H9 (cell line): Measurements from ENCODE around the gene AGR3. TPM values are rescaled to one million over a fixed set of nuclear protein-coding genes. Genes with fewer than 3 reads are reported as not detected.

ENCODE experiments used
- DNase-seq: peaks from one replicate; pipeline ENCODE4 v3.0.0-alpha.2; 2017
- H2AFZ ChIP-seq: one replicate; pipeline ENCODE4 v1.6.1; 2013; ENCODE audit warnings: mild to moderate bottlenecking, low read length, control low read depth, moderate library complexity
- H2AK5ac ChIP-seq: 2 replicates; pipeline ENCODE4 v1.6.1; 2013; ENCODE audit warnings: low read length, control low read depth, mixed read lengths; ENCODE audit not compliant: insufficient read length
- H2BK120ac ChIP-seq: one replicate; pipeline ENCODE4 v1.6.1; 2013; ENCODE audit warnings: low read depth, mild to moderate bottlenecking, low read length, control low read depth, inconsistent platforms; ENCODE audit not compliant: poor library complexity, severe bottlenecking
- H2BK12ac ChIP-seq: 2 replicates; pipeline ENCODE4 v1.6.1; 2013; ENCODE audit warnings: low read length, control low read depth, mixed read lengths, low read depth; ENCODE audit not compliant: insufficient read length
- H2BK15ac ChIP-seq: 2 replicates; pipeline ENCODE4 v1.6.1; 2013; ENCODE audit warnings: low read depth, low read length, control low read depth
- H2BK20ac ChIP-seq: one replicate; pipeline ENCODE4 v1.6.1; 2013; ENCODE audit warnings: low read depth, mild to moderate bottlenecking, low read length, control low read depth, inconsistent platforms; ENCODE audit not compliant: poor library complexity, severe bottlenecking
- H2BK5ac ChIP-seq: 2 replicates; pipeline ENCODE4 v1.6.1; 2013; ENCODE audit warnings: low read length, control low read depth, mixed read lengths; ENCODE audit not compliant: insufficient read length
- H3K14ac ChIP-seq: 2 replicates; pipeline ENCODE4 v1.6.1; 2013; ENCODE audit warnings: low read length, control low read depth; ENCODE audit not compliant: insufficient read depth
- H3K18ac ChIP-seq: 2 replicates; pipeline ENCODE4 v1.6.1; 2013; ENCODE audit warnings: low read depth, mild to moderate bottlenecking, mixed read lengths, low read length, control low read depth; ENCODE audit not compliant: insufficient read length
- H3K23ac ChIP-seq: 2 replicates; pipeline ENCODE4 v1.6.1; 2013; ENCODE audit warnings: low read length, control low read depth, mixed read lengths, low read depth; ENCODE audit not compliant: insufficient read length
- H3K23me2 ChIP-seq: 2 replicates; pipeline ENCODE4 v1.6.1; 2013; ENCODE audit warnings: low read depth, mild to moderate bottlenecking, mixed read lengths, low read length, control low read depth; ENCODE audit not compliant: insufficient read length, poor library complexity, severe bottlenecking
- H3K27ac ChIP-seq: 2 replicates; pipeline ENCODE4 v1.5.1; 2013; ENCODE audit warnings: low read length, control low read depth, mixed read lengths, low read depth; ENCODE audit not compliant: insufficient read length
- H3K27me3 ChIP-seq: 2 replicates; pipeline ENCODE4 v1.6.1; 2013; ENCODE audit warnings: low read length, control low read depth, inconsistent platforms; ENCODE audit not compliant: insufficient read depth
- H3K4ac ChIP-seq: 2 replicates; pipeline ENCODE4 v1.6.1; 2013; ENCODE audit warnings: low read depth, mild to moderate bottlenecking, control low read depth, inconsistent platforms, low read length, moderate library complexity
- H3K4me1 ChIP-seq: 2 replicates; pipeline ENCODE4 v1.6.1; 2013; ENCODE audit warnings: low read length, control low read depth, inconsistent platforms; ENCODE audit not compliant: insufficient read depth
- H3K4me2 ChIP-seq: 2 replicates; pipeline ENCODE4 v1.6.1; 2013; ENCODE audit warnings: low read length, control low read depth, mixed read lengths; ENCODE audit not compliant: insufficient read length, insufficient read depth
- H3K56ac ChIP-seq: 2 replicates; pipeline ENCODE4 v1.6.1; 2013; ENCODE audit warnings: low read depth, mild to moderate bottlenecking, mixed read lengths, low read length, control low read depth; ENCODE audit not compliant: insufficient read length
- H3K79me1 ChIP-seq: 2 replicates; pipeline ENCODE4 v1.6.1; 2013; ENCODE audit warnings: low read depth, mild to moderate bottlenecking, moderate library complexity, low read length, control low read depth, inconsistent platforms; ENCODE audit not compliant: insufficient read depth, poor library complexity, severe bottlenecking
- H3K79me2 ChIP-seq: 2 replicates; pipeline ENCODE4 v1.6.1; 2013; ENCODE audit warnings: low read length, control low read depth, inconsistent platforms; ENCODE audit not compliant: insufficient read depth
- H3K9ac ChIP-seq: 2 replicates; pipeline ENCODE4 v1.6.1; 2013; ENCODE audit warnings: low read length, control low read depth, mixed read lengths; ENCODE audit not compliant: insufficient read length; ENCODE audit errors: extremely low read depth
- H3K9me3 ChIP-seq: one replicate; pipeline ENCODE4 v1.6.1; 2013; ENCODE audit warnings: low read depth, low read length, inconsistent platforms; ENCODE audit not compliant: control insufficient read depth
- H3T11ph ChIP-seq: one replicate; pipeline ENCODE4 v1.6.1; 2013; ENCODE audit warnings: mild to moderate bottlenecking, low read length, control low read depth, inconsistent platforms
- H4K20me1 ChIP-seq: one replicate; pipeline ENCODE4 v1.6.1; 2013; ENCODE audit not compliant: control insufficient read depth, insufficient read length, insufficient read depth
- H4K5ac ChIP-seq: 2 replicates; pipeline ENCODE4 v1.6.1; 2013; ENCODE audit warnings: low read depth, mild to moderate bottlenecking, mixed read lengths, low read length, control low read depth; ENCODE audit not compliant: insufficient read length
- H4K8ac ChIP-seq: replicated peaks from 2 replicates; pipeline ENCODE4 v1.6.1; 2013; ENCODE audit warnings: low read length, control low read depth, mixed read lengths, low read depth; ENCODE audit not compliant: insufficient read length
- H4K91ac ChIP-seq: 2 replicates; pipeline ENCODE4 v1.6.1; 2013; ENCODE audit warnings: low read depth, mild to moderate bottlenecking, moderate library complexity, mixed read lengths, low read length, control low read depth; ENCODE audit not compliant: insufficient read length
- H3K27ac Mint-ChIP-seq, 3 experiments: 2 replicates in 2 of 3; 3 replicates in 1 of 3; pipeline ENCODE4 v1.8.0; 2020 to 2021; ENCODE audit warnings: mixed read lengths in 3 of 3, mild to moderate bottlenecking in 1 of 3, moderate library complexity in 1 of 3
- H3K27me3 Mint-ChIP-seq: 2 replicates; pipeline ENCODE4 v1.8.0; 2021; ENCODE audit warnings: low read depth, mild to moderate bottlenecking, moderate library complexity, mixed read lengths
- H3K36me3 Mint-ChIP-seq, 3 experiments: 2 replicates in 2 of 3; 3 replicates in 1 of 3; pipeline ENCODE4 v1.8.0; 2020 to 2021; ENCODE audit warnings: low read depth in 3 of 3, mixed read lengths in 3 of 3; ENCODE audit not compliant: insufficient read depth in 1 of 3
- H3K4me1 Mint-ChIP-seq, 2 experiments: 2 replicates each; pipeline ENCODE4 v1.8.0; 2020; ENCODE audit warnings: mixed read lengths in 2 of 2
- H3K4me3 Mint-ChIP-seq, 2 experiments: 2 replicates in 1 of 2; 3 replicates in 1 of 2; pipeline ENCODE4 v1.8.0; 2020 to 2021; ENCODE audit warnings: mild to moderate bottlenecking in 2 of 2, mixed read lengths in 2 of 2, moderate library complexity in 1 of 2
- H3K9me3 Mint-ChIP-seq, 2 experiments: 2 replicates in 1 of 2; 3 replicates in 1 of 2; pipeline ENCODE4 v1.8.0; 2020; ENCODE audit warnings: mild to moderate bottlenecking in 2 of 2, mixed read lengths in 2 of 2, moderate library complexity in 1 of 2
- WGBS: extraction: QIAGEN DNeasy Blood & Tissue Kit; methylation state at CpG from one replicate; pipeline ENCODE4 v1.1.7; 2013; ENCODE audit warnings: missing lambda C conversion rate, low lambda C conversion rate, mixed read lengths; ENCODE audit not compliant: insufficient read length; ENCODE audit errors: extremely low coverage; 5-methylcytosine and 5-hydroxymethylcytosine counted together
- long read RNA-seq: library from polyadenylated mRNA; unstranded; transcript quantifications from one replicate; pipeline ENCODE4 v2.0.0, GENCODE V29; 2020
- total RNA-seq: library from RNA; stranded (reverse); gene quantifications from 2 replicates; pipeline ENCODE4 v1.2.1, GENCODE V29; 2021
- TF ChIP-seq, protein P1 (sequence below): fragments of 200-600 bp; sonication (generic); conservative IDR thresholded peaks from 3 replicates; pipeline ENCODE4 v1.8.0; 2021; ENCODE audit warnings: antibody characterized with exemption, mild to moderate bottlenecking

AGR3 gene
- not detected in 2 replicates for total RNA-seq
- long read RNA-seq = 0 reads

DNA sequence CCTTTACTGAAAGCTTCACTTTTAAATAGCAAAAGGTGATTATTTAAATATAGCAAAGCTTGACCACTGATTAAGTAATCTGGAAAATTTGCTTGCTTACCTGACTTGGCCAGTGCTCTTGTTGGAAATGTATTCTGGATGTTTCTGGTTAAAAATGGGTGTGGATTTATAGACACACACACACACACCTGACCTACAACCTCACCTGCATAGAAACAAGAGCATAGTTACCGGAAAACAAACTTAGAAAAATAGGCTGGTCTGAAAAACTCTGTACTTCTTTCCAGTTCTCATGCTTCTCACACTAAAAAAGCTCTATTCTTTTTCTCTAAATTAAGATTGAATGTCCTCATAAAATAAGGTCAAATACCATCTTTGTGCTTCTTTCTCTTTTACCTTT, at the start of gene AGR3:
AGR3 (minus strand) TSS at position 140 of the 400 bp plus-strand sequence. CDS start 3,365 bp downstream, outside the sequence.
- H3K9ac ChIP-seq = no peak within 1 kb of the TSS
- no peaks in the 10 kb centered on the region for H3K27me3 ChIP-seq
- H3K23me2 ChIP-seq = no peaks in the 10 kb centered on the region
- no peak within 1 kb of the TSS for H3T11ph ChIP-seq
- no peak within 1 kb of the TSS for H4K91ac ChIP-seq
- no peak within 1 kb of the TSS for H2BK12ac ChIP-seq
- no CpG with 5 or more reads among the region's 1 CpG for WGBS
- H3K27ac ChIP-seq = no peak within 1 kb of the TSS
- H3K4me2 ChIP-seq = no peak within 1 kb of the TSS
- no peak within 1 kb of the TSS for H3K56ac ChIP-seq
- no peak within 1 kb of the TSS for H2AK5ac ChIP-seq
- no peak within 1 kb of the TSS for H4K5ac ChIP-seq
- H3K18ac ChIP-seq = no peak within 1 kb of the TSS
- no peaks in the 10 kb centered on the region for H3K4me1 ChIP-seq
- H2BK15ac ChIP-seq = no peak within 1 kb of the TSS
- TF ChIP-seq, protein P1, sequence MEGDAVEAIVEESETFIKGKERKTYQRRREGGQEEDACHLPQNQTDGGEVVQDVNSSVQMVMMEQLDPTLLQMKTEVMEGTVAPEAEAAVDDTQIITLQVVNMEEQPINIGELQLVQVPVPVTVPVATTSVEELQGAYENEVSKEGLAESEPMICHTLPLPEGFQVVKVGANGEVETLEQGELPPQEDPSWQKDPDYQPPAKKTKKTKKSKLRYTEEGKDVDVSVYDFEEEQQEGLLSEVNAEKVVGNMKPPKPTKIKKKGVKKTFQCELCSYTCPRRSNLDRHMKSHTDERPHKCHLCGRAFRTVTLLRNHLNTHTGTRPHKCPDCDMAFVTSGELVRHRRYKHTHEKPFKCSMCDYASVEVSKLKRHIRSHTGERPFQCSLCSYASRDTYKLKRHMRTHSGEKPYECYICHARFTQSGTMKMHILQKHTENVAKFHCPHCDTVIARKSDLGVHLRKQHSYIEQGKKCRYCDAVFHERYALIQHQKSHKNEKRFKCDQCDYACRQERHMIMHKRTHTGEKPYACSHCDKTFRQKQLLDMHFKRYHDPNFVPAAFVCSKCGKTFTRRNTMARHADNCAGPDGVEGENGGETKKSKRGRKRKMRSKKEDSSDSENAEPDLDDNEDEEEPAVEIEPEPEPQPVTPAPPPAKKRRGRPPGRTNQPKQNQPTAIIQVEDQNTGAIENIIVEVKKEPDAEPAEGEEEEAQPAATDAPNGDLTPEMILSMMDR = no peak
- no peaks in the 10 kb centered on the region for H3K79me1 ChIP-seq
- H2BK5ac ChIP-seq = no peak within 1 kb of the TSS
- H2BK120ac ChIP-seq = no peak within 1 kb of the TSS
- no peaks in the 10 kb centered on the region for H3K27me3 Mint-ChIP-seq
- no peaks in the 10 kb centered on the region for H3K4me1 Mint-ChIP-seq
- no peak within 1 kb of the TSS for H2BK20ac ChIP-seq
- H3K36me3 Mint-ChIP-seq = no peaks in the 10 kb centered on the region
- 0 out of 7 replicates have a peak within 1 kb of the TSS, but pooled peaks of 1 of the 3 experiments have one; percentile 70 for H3K27ac Mint-ChIP-seq
- H2AFZ ChIP-seq = no peak within 1 kb of the TSS
- H3K4ac ChIP-seq = no peak within 1 kb of the TSS
- H3K79me2 ChIP-seq = no peaks in the 10 kb centered on the region
- DNase-seq = no peak
- H3K23ac ChIP-seq = no peak within 1 kb of the TSS
- no peaks in the 10 kb centered on the region for H4K20me1 ChIP-seq
- H3K14ac ChIP-seq = no peak within 1 kb of the TSS
- H4K8ac ChIP-seq = no peak within 1 kb of the TSS
- H3K9me3 ChIP-seq = no peaks in the 10 kb centered on the region
- H3K9me3 Mint-ChIP-seq = no peaks in the 10 kb centered on the region
- H3K4me3 Mint-ChIP-seq = no peak within 1 kb of the TSS
